AG09309 (cell line): ENCODE measurements around the gene TBC1D14.

Experiments
- DNase-seq: peaks from one replicate; pipeline ENCODE4 v3.0.0-alpha.2; 2010; ENCODE audit warnings: low read depth
- H3K4me3 ChIP-seq: 2 replicates; pipeline ENCODE4 v1.5.1; 2011; ENCODE audit warnings: mild to moderate bottlenecking, low read depth, low read length, moderate library complexity; ENCODE audit not compliant: control insufficient read depth
- CTCF ChIP-seq: IDR thresholded peaks from 2 replicates; pipeline ENCODE4 v1.5.1; 2011; ENCODE audit warnings: mild to moderate bottlenecking, low read depth, low read length, inconsistent platforms; ENCODE audit not compliant: insufficient read depth, control insufficient read depth; ENCODE audit errors: missing control alignments

The TBC1D14 gene

GRCh38 chr4:6915041-6916005, 5.7 kb downstream of the TBC1D14 start:
- no peak overlapping the region for H3K4me3 ChIP-seq
- no peak for TF ChIP-seq CTCF

GRCh38 chr4:6916069-6916586, 6.5 kb downstream of the TBC1D14 start:
- DNase-seq, result no peak
- no peak overlapping the region for H3K4me3 ChIP-seq
- no peak for TF ChIP-seq CTCF

More at GRCh38 chr4:6915041-6916005, 5.7 kb downstream of the TBC1D14 start:
- no peak for DNase-seq

GRCh38 chr4:6916587-6917460, 7.2 kb downstream of the TBC1D14 start:
- H3K4me3 ChIP-seq, result no peak overlapping the region

GRCh38 chr4:6917461-6918271, 8.0 kb downstream of the TBC1D14 start:
- DNase-seq, result no peak
- peak; percentile 23 for TF ChIP-seq CTCF
- H3K4me3 ChIP-seq, result no peak overlapping the region

More at GRCh38 chr4:6916587-6917460, 7.2 kb downstream of the TBC1D14 start:
- TF ChIP-seq CTCF, result no peak
- DNase-seq, result no peak

- no peak for TF ChIP-seq CTCF
- H3K4me3 ChIP-seq, result no peak overlapping the region
- no peak for DNase-seq
Observed at GRCh38 chr4:6918338-6918737, 8.7 kb downstream of the TBC1D14 start.
